ENCODE measurements around the gene ST6GALNAC6.
"Not testable (repeated sequence)": the region's sequence is repeated elsewhere in the genome, so short reads cannot be mapped to it uniquely, and the experiment has no call there.

The ST6GALNAC6 gene

DNA sequence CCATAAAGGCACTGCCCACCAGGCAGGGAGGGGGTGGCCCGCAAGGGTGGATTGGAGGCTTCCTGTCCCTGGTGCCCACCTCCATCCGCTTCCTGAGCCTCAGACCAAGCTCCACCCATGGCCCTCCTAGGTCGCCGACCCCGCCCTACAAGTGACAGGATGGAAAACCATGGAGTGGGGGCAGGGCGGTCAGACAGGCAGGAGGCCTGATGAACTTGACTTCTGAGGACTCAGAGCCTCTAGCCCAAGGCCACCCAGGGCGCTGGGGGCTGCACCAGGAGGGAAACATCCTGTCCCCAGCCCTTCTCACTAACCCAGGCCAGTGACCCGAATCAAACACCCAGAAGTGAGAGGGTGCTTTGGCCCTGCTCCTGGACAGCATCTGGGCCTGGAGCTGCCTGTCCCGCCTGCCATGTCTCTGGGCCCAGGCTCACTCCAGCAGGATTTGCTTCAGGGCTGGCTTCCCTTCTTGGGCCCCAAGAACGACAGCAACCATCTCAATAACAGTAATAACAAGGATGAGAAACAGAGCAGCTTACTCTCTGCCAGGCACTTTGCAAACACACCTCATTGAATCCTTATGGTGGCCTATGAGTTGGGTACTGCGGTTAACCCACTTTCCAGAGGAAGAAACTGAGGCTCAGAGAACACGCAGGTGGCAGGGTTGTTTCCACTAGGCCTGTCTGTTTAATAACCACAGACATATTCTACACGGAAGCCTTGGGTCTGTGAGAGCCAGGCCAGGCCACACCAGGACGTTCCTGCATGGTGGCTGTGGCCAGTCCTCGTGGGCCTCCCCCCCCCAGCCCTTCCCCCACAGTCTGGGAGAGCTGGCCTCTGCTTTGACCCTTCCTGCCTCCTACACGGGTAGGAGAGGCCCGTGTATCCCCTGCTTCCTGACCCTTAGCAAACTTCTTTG lies 4.4 kb upstream of the ST6GALNAC6 start:
- in situ Hi-C loops (cut with MboI; ENCODE audit: low sequenced_read_pairs) = loop anchor here (25.0 kb wide), 2 partner anchors 392 to 692 kb away; no protein-coding TSS in a partner anchor

DNA sequence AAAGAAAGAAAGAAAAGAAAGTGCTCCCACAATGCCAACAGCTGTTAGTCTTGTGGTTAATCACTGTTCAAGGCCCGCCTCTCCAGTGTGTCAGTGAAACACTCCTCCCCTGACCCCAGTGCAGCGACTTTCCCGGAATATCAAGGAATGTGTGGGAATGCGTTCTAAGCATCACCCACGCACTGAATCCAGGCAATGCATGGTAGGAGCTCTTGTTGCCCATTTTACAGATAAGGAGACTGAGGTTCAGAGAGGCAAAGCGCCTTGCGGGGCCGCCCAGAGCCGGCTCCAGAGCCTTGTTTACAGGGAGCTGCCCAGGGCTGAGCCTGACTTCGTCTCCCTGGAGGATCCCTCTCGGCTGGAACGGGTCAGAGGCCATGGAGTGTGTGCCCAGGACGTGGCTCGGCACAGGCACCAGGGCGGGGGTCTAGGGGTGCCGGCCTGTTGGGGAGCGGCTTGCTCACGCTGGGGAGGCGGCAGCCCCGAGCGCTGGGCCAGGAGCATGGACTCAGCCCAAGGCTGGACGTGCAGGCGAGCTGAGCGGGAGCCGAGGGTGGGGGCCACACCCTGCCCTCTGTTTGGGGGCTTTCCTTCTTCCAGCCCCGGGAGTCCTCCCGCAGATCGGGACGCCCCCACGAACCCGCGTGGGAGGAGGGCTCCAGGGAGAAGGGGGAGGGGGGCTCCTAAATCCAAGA lies 823 bp downstream of the ST6GALNAC6 start:
- in situ Hi-C loops (cut with MboI; ENCODE audit: low sequenced_read_pairs) = no loop called here

GRCh38 chr9:127897193-127897692 lies 2.2 kb downstream of the ST6GALNAC6 start:
- in situ Hi-C loops (cut with MboI; ENCODE audit: low sequenced_read_pairs) = no loop called here

DNA sequence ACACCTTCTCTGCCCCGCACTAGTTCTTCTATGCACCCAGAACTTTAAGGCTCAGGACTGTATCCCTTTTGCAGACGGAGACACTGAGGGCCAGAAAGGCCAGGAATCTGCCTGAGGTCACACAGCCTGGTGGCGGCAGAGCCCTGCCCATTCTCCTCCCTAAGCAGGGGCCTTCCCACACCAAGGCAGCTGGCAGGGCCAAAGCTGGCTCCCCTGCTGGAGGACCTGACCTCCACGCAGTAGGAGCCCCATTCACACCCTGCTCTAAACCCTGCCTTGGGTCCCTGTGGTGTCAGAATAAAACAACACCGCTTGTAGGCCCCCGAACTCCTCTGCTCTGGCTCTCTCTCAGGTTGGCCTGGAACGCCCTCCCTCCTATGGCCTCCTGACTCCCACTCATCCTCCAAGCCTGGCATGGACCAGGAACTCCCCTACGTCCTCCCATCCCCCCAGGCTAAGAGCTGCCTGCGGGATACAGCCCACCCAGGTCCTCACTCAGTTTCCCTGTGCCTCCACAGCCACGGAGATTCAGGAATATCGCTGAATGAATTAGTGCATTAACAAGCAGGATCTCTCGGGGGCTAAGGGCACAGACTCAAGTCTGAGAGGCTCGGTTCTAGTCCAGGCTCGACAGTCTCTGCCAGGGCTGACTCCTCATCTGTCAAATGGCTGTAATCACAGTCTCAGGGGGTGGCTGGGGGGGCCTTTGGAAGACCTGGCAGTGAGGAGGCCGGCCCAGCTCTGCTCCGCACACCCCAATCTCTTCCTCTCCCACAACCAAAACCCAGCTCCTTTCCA lies 2.8 kb downstream of the ST6GALNAC6 start:
- in situ Hi-C loops (cut with MboI; ENCODE audit: low sequenced_read_pairs) = no loop called here

- in situ Hi-C loops (cut with MboI; ENCODE audit: low sequenced_read_pairs) = no loop called here
These were observed 3.6 kb downstream of the ST6GALNAC6 start for GRCh38 chr9:127895811-127896210.

DNA sequence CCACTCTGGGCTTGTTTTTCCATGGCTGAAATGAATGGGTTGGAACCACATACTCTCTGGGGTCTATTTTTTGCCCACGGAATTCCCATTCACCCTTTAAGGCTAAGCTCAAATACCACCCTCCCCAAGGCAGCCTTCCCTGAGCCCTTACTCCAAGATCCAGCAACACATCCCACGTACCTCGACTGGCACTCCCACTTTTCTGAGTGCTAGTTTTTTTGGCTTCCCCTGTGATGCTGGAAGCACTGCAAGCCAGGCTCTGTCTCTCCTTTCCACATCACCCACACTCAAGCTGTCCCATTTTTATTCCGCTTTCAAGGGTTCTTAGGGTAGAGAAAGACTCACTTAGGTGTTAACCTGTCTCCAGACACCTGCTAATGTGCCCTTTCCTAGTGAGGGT lies 6.0 kb downstream of the ST6GALNAC6 start:
- in situ Hi-C loops (cut with MboI; ENCODE audit: low sequenced_read_pairs) = no loop called here

DNA sequence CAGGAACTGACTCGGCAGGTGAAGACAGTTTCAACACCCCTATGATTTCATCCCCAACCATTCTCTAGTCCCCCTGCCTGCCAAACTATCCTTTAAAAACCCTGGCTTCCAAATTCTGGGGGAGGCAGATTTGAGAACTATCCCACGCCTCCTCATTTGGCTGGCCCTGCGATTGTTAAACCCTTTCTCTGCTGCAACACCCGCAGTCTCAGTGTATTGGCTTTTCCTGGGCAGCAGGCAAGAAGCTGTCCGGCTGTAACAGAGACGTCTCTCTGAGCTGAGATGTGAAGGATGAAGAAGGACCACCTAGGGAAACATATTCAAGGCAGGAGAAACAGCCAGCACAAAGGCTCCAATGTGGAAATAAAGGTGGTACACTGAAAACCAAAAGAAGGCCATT lies 6.6 kb downstream of the ST6GALNAC6 start:
- in situ Hi-C loops (cut with MboI; ENCODE audit: low sequenced_read_pairs) = no loop called here

DNA sequence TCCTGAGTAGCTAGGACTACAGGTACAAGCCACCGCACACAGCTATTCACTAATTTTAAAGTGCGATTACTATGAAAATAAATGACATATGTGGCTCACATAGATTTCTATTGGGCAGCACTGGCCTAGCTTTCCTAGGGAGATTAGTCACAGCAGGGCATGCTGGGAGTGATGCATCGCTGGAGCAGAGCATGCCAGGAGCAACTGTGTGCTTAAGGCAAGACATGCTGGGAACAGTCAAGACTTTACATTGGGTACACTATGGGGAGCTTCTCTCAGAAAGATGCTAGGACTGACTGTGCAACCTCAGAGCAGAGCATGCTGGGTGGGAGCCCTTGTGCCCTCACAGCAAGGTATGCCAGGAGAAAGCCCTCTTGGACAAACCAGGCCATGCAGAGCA lies 9.3 kb downstream of the ST6GALNAC6 start:
- in situ Hi-C loops (cut with MboI; ENCODE audit: low sequenced_read_pairs) = no loop called here

DNA sequence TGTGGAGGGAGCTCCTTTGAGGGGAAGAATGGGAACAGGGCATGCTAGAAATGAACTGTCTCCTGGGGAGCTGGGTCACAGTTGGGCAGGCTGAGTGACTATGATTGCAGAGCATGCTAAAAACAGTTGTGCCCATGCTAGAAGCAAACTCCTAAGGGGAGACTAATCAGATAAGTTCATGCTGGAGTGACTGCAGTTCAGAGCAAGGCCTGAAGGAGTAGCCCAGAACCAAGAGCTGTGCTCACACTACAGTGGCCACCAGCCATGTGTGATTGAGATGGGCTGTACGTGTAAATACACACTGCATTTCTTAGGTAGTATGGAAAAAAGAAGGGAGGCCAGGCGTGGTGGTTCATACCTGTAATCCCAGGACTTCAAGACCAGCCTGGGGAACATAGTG lies 11.6 kb downstream of the ST6GALNAC6 start:
- in situ Hi-C loops (cut with MboI; ENCODE audit: low sequenced_read_pairs) = no loop called here

- in situ Hi-C loops (cut with MboI; ENCODE audit: low sequenced_read_pairs) = no loop called here
These were observed 12.9 kb downstream of the ST6GALNAC6 start for GRCh38 chr9:127886401-127886972.

GRCh38 chr9:127885508-127886281 lies 13.7 kb downstream of the ST6GALNAC6 start:
- in situ Hi-C loops (cut with MboI; ENCODE audit: low sequenced_read_pairs) = no loop called here

- in situ Hi-C loops (cut with MboI; ENCODE audit: low sequenced_read_pairs) = no loop called here
These were observed 14.4 kb downstream of the ST6GALNAC6 start for GRCh38 chr9:127884976-127885490.

GRCh38 chr9:127884427-127884911 lies 14.9 kb downstream of the ST6GALNAC6 start:
- in situ Hi-C loops (cut with MboI; ENCODE audit: low sequenced_read_pairs) = no loop called here

GRCh38 chr9:127883959-127884358 lies 15.4 kb downstream of the ST6GALNAC6 start:
- in situ Hi-C loops (cut with MboI; ENCODE audit: low sequenced_read_pairs) = no loop called here

- in situ Hi-C loops (cut with MboI; ENCODE audit: low sequenced_read_pairs) = not testable (repeated sequence)
These were observed 17.7 kb downstream of the ST6GALNAC6 start for GRCh38 chr9:127881715-127882114.

DNA sequence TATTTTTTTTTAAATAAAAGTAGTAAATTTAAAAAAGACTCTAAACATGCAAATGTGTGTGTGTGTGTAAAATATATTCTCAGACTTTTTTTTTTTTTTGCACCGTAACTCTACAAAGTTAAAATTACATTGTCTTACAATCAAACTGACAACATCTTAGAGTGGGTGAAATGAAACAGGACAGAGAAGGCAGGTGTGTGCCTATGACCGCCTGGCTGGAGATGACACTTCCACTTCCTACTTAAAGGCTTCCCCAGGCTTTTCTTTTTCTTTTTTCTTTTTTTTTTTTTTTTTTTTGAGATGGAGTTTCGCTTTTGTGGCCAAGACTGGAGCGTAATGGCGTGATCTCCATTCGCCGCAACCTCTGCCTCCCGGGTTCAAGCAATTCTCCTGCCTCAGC lies 19.3 kb downstream of the ST6GALNAC6 start:
- in situ Hi-C loops (cut with MboI; ENCODE audit: low sequenced_read_pairs) = no loop called here

- in situ Hi-C loops (cut with MboI; ENCODE audit: low sequenced_read_pairs) = no loop called here
These were observed 20.6 kb downstream of the ST6GALNAC6 start for GRCh38 chr9:127878652-127879390.

DNA sequence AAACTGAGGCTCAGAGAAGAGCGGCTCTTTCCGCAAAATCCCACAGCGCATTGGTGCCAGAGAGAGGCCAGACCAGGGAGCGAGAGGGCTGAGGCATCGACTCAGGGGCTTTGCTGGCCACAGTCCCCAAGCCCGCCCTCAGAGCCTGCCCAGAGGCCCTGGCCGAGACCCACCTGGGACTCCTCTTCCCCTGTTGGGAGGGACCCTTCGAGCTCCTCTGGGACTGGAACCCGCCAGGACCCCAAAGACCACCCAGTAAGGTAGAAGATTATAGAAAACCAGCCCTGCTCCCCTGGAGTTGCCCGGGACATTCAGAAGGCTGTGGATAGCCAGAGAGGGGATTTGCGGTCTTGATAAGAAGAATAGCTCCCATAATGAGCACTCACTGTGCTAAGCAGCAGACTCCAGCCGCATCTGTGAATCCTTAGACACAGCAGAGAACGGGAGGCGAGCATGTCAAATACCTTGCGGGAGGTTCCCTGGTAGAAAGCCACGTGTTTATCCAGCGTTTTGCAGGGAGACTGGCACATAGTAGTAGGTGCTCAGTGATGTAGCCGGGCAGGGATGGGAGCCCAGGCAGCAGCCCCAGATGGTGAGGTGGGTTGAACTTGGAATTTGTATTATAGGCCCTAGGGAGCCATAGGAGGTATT lies 21.3 kb downstream of the ST6GALNAC6 start:
- in situ Hi-C loops (cut with MboI; ENCODE audit: low sequenced_read_pairs) = no loop called here

Measured in HL-60/S4 treated with retinoic acid at 250 ng/mL for 4 days and 3 days (cell line).